ENCODE results near the gene AKT1S1.

AKT1S1 gene

GRCh38 chr19:49907745-49908446 is 30.7 kb upstream of the AKT1S1 start:
- DNase-seq (ENCODE audit: low spot score) = no peak

- no peak for DNase-seq (ENCODE audit: low spot score)
Observed at GRCh38 chr19:49906879-49907564, 29.9 kb upstream of the AKT1S1 start.

GRCh38 chr19:49904136-49904535 is 27.0 kb upstream of the AKT1S1 start:
- no peak for DNase-seq (ENCODE audit: low spot score)

GRCh38 chr19:49896863-49897621 is 19.9 kb upstream of the AKT1S1 start, which contains the start of gene IL4I1:
IL4I1 (minus strand) TSS chr19:49896887; CDS start chr19:49896160, 727 bp downstream.
- no peak for DNase-seq (ENCODE audit: low spot score)

- no peak for DNase-seq (ENCODE audit: low spot score)
Observed at GRCh38 chr19:49895566-49896297, 18.6 kb upstream of the AKT1S1 start.

- no peak for DNase-seq (ENCODE audit: low spot score)
Observed at GRCh38 chr19:49894879-49895565, 17.9 kb upstream of the AKT1S1 start.

GRCh38 chr19:49894011-49894664 is 17.0 kb upstream of the AKT1S1 start:
- DNase-seq (ENCODE audit: low spot score) = no peak

GRCh38 chr19:49892716-49893115 is 15.6 kb upstream of the AKT1S1 start:
- DNase-seq (ENCODE audit: low spot score) = no peak

GRCh38 chr19:49891393-49891792 is 14.2 kb upstream of the AKT1S1 start:
- DNase-seq (ENCODE audit: low spot score) = no peak

DNA sequence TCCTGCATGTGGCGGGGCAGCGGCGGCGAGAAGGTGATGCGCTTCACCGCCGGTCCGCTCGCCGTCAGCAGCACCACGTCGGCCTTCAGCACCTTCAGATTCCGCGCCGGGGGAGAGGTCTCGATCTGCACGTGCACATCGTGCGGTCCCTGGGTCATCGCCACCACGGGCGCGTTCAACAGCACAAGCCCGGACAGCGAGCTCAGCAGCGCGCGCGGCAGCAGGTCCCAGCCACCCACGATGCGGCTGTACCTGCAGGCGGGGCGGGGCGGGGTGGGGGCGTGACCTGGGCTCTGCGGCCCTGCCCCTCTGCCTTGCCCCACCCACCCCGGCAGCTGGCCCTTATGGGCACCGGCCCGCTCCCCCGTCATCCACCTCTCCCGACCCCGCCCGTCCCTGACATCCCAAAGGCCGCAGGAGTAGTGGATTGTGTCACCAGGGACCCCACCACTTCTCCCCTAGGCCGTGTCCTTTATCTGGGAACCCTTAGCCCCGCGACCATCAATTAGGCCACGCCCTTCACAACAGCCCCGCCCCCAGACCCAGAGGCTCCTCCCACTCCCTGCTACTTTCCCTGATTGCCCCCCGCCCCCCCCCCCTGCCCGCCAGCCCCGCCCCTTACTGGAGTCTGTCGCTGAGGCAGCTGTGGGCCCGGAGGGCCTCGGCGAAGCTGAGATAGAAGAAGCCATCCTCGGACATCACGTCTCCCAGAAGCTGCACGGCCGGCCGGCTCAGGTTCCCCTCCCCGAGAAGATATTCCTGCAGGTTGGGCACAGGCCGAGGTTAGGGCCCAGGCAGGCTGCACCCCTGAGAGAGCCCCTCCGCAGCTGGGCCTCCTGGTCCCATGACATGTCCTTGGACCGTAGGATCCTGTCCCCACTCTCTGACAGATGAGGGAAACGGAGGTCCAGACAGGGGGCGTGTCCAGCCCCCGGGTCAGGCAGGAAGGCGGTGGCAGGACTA is 13.5 kb upstream of the AKT1S1 start:
- peak; percentile 52 for DNase-seq (ENCODE audit: low spot score)

DNA sequence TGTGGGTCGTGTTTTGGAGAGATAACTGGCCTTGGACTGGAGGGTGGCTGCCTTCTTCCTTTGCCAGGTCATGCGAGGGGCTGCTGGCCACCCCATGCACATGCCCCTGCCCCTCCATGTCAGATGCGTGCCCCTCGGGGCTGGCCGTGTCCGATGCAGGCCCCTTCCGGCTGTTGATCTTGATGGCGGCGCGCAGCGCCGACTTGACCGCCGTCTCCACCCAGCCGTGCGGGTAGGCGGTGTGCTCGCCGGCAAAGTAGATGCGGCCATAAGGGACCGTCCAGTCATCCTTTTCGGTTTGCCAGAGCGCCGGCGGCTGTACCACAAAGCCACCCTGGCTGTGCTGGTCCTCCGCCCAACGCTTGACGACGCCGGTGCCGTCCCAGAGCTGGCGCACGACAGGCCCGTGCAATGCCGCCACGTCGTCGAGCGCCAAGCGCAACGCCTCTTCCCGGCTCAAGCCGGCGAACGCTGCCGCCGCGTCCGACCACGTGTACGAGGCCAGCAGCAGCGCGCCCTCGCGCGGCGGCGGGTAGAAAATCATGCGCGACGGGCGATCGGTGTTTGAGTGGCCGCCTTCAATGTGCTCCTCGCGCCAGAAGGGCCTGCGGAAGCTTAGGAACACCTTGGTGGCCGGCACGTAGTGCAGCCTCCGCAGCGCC is 12.7 kb upstream of the AKT1S1 start:
- peak; percentile 85 for DNase-seq (ENCODE audit: low spot score)

DNA sequence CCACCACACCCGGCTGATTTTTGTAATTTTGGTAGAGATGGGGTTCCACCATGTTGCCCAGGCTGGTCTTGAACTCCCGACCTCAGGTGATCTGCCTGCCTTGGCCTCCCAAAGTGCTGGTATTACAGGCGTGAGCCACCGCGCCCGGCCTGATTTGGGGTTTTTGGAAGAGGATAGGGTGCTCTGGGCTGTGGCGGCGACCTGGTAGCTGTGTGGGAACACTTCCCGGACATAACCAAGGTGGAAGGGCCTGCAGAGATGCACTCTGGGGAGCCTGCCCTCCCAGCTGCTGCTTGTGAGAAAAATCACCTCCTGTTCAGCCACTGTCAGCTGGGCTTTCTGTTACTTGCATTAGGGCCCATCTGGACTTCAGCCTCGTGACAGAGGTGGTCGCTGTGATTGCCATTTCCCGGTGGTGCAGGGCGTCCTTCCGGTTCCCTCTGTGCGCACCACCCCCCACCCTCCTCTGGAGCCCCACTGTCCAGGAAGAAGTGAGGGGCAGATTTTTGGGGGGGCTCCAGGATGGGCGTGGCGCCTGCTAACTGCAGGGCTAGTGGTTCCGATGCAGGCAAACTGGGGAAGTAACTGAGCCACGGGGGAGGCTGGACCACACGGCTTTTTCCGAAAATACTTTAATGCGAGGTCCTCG is 12.0 kb upstream of the AKT1S1 start:
- no peak for DNase-seq (ENCODE audit: low spot score)

- DNase-seq (ENCODE audit: low spot score) = no peak
Observed at GRCh38 chr19:49888510-49888824, 11.3 kb upstream of the AKT1S1 start.

DNA sequence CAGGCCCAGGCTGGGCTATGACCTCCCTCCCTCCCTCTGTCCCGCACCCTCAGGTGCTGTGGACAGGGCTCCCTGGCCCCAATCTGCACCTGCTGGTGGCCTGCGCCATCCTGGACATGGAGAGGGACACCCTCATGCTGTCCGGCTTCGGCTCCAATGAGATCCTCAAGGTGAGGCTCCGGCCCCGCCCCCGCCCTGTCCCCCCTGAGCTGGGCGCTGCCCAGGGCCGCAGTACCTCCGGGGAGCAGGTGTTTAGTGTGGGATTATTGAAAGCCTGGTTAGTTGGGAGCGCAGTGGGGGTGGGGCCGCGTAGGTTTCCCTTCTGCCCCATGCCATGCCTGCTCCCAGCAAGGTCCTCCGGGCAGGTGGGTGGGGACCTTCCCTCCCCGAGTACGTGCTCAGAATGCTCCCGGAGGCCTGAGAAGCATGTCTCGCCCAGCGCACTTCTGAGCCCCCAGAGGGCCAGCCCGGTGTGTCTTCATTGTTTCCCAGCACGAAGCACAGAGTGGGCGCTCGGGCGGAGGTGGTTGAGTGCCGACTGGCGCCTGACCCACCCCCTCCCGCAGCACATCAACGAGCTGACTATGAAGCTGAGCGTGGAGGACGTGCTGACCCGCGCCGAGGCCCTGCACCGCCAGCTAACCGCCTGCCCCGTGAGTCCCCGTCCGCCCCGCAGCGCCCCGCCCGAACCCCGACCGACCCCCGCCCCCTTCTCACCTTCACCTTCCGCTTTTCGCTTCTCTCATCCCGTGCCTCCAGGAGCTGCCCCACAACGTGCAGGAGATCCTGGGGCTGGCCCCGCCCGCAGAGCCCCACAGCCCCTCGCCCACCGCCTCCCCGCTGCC is 10.7 kb upstream of the AKT1S1 start:
- DNase-seq (ENCODE audit: low spot score) = no peak

DNA sequence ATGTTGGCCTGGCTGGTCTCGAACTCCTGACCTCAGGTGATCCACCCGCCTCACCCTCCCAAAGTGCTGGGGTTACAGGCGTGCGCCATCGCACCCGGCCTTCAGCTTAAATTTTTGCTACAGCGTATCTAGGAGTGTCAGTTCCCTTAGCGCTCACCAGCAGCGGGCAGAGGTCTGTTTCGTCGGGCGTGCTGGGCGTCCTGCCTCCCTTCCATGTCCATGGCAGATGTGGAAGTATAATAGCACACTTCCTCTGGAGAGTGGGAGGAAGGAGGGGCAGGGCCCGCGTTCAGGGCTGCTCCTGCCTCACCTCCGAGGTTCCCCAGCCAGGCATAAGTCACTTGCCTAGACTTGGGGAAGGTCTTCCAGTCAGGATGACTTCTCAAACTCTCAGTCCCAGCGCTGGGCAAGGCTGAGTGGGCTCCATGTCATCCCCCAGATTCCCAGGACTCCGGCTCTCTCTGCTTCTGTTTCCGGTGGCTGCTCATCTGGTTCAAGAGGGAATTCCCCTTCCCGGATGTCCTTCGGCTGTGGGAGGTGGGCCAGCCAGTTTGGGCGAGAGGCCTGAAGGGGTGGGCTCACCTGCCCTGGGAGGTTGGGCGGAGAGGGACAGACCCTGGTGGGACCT is 10.0 kb upstream of the AKT1S1 start:
- no peak for DNase-seq (ENCODE audit: low spot score)

- DNase-seq (ENCODE audit: low spot score) = no peak
Observed at GRCh38 chr19:49884760-49885159, 7.6 kb upstream of the AKT1S1 start.

DNA sequence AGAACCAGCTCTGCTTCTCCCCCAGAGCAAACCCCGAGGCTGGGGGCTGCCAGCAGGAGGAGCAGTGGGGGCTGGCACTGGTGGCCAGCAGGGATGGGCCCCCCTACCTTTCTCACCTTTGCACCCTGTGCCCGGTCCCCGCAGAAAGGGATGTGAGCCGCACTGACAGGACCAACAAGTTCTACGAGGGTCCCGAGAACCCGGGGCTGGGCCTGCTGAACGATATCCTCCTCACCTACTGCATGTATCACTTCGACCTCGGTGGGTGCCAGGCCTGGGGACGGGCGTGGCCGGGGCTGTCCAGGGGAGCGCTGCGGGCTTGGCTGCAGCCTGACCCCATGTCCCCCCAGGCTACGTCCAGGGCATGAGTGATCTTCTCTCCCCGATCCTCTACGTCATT is 7.0 kb upstream of the AKT1S1 start:
- DNase-seq (ENCODE audit: low spot score) = no peak

GRCh38 chr19:49883094-49883493 is 5.9 kb upstream of the AKT1S1 start:
- no peak for DNase-seq (ENCODE audit: low spot score)
